Fibroblast of skin of scalp (primary cell): Measurements from ENCODE around the gene CPS1.

Experiments used
- DNase-seq: peaks from one replicate; pipeline ENCODE4 v3.0.0-alpha.2; 2013

CPS1 gene

DNA sequence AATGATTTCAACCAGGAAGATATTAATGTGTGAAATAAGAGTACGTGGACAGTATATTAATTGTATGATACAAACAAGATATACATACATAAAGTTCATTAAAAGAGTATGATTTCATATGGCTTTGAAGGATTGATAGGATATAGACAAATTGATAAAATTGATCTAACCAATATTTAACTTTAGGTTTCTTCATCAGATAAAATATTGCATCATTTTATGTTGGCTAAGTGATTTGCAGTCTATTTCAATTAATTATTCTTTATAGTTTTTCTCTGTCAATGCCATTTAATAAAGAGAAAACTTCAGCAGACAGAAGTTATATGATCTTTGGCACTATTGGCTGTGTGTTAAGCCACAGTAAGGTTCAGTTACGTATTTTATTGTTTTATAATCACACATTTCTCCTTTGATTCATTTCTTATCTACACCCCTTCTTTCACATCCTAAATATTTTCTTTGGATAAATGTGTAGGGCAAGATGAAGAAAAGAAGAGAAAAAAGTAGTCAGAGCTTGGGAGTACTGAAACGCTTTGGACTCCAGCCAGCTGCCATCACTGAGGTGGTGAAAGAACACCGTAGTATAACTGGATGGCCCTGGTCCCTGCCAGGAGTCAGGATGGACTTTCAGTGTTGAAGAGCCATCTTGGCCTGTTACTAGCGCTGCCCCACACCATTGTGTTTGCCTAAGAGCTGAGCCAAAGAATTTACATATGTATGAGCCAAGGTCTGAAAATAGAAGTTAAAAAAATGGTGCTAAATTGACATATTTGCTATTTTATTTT, 9.8 kb upstream of the CPS1 start:
- DNase-seq, result no peak

DNA sequence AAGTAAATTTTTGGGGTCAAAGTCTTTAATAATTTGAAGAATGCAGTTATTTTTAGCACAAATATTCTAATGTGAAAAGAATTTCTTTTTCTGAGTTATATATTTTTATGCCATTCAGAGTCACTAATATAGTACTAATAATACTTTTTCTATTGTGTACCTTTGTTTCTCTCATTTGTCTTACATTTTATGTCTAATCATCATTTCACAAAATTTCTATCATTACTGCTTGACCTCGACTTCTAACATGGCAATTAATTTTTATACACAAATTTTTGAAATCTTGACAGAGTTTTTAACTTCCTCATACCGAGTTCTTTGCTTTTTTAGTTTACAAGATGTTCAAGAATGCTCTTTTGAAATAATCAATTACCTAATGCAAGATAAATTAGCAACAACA, 8.4 kb upstream of the CPS1 start:
- no peak for DNase-seq

GRCh38 chr2:210548878-210549384, 7.5 kb upstream of the CPS1 start:
- no peak for DNase-seq

DNA sequence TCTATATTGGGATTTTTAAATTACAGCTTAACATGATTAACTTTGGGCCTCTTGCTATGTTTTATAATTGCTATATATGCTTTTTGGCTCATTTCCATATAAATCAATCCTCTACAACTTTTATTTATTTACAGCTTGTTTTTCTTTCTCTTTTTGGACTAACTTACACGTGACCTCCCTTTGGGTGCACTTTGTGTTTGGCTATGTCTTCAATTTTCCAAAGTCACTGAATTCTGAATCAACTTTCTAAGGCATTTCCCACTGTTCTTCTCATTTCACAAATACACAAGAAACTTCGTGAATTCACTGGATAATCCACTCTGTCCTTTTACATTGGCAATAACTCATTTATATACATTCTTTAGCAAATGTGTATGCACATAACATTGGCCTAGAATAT, 5.4 kb upstream of the CPS1 start:
- DNase-seq, result no peak

DNA sequence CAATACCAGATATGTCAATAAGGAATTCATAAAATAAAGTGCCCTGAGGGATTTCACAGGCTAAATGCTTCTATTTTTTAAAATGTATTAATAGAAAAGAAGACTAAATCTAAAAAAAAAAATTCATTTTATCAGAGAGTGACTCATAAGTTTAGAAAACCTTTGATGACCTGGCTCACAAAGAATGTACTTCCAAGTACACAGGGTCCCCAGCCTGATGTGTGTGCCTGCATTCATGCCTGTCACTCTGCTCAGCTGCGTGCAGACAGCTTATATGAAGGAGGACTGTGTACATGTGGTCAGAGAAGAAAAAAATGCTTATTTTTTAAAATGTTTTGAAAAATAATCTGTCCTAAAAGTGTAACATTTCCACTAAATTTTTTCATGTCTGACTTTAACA, 3.0 kb upstream of the CPS1 start:
- DNase-seq, result no peak

- no peak for DNase-seq
These were observed 844 bp upstream of the CPS1 start for GRCh38 chr2:210555555-210555954.

DNA sequence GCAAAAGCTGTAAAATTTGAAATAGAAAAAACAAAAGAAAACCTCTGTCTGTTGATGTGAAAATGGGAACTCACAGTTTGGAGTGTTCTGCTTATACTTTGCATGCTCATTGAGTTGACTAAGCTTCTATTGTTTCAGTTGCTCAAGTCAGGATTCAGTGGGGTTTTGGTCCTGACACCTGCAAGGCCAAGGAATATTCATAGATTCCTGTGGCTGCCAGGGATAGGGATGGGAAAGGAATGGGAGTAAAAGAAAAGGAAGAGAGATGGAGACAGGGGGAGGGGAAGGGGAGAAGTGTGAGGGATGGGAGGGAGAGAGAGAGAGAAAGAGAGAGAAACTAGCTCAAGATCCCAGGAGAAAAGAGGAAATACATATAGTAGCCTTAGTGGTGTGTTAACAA, 1.3 kb downstream of the CPS1 start:
- no peak for DNase-seq

- peak; percentile 14 for DNase-seq
These were observed 2.3 kb downstream of the CPS1 start for GRCh38 chr2:210558708-210559107.

DNA sequence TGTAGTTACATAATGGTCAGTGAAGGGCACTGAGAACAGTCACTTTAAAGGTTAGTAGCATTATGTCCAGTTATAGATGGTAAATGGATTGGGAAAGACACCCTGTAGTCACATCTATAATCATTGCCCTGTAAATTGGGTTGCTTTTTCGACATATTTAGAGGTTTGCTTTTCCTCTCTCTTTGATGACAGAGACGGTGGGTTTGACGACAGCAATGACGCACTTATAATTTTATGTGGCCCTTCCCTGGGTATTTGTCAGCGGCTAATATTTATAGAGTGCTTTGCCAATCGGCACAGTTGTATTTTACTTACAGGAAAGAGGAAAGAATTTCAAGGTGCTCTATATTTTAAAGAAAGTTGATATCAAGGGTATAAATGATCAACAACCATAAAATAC, 2.8 kb downstream of the CPS1 start:
- no peak for DNase-seq

DNA sequence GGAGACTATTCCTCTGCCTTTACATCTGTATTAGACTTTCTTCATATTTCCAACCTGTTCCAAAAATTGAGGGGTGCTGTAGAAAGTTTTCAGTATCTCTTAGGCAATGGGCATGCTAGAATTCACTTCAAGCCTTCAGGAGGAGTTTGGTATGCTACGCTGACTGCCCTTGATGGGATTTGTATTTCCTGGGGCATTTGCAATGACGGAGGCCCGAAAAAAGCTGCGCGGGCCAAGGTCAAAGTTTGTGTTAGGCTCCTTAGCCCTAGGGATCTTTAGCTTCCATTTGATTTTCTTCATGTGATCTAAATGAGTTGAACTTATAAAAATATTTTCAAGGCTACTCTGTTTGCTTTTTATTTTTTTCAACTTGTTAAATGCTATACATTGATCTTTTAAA, 5.1 kb downstream of the CPS1 start:
- DNase-seq, result no peak

DNA sequence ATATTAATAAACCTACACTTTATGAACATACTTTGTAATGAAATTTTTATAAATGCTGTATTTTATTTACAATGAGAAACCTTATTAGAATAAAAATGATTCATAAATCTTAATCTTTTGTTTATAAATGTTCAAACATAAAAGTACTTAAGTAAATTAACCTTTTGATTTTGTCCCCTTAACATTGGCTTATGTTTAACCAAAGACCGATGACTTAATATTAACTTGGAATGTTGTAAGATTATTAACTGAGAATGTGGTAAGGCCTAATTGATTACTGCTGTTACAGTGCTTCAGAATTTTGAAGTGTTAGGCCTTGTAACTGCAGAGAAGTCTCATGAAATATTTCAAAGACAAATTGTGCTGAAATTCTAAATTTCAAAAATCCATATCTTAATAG, 5.7 kb downstream of the CPS1 start:
- DNase-seq, result no peak

- no peak for DNase-seq
These were observed 6.2 kb downstream of the CPS1 start for GRCh38 chr2:210562502-210563080.

DNA sequence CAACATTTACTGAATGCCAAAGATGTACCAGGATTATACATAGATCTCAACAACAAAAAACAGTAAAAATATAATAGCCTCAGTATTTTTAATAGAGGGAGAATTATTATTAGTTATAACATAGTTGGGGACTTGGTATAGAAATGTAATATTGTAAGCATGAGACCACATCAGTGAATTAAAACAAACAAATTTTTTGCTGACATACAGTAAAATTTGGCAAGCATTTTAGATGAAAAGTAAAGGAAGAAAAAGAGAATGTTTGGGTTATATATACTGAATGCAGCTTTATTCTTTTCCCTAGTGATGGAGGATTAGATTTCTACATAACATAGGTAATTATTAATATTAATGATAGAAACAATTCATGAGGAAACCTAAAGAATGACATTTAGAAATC, 10.9 kb downstream of the CPS1 start:
- DNase-seq, result no peak

DNA sequence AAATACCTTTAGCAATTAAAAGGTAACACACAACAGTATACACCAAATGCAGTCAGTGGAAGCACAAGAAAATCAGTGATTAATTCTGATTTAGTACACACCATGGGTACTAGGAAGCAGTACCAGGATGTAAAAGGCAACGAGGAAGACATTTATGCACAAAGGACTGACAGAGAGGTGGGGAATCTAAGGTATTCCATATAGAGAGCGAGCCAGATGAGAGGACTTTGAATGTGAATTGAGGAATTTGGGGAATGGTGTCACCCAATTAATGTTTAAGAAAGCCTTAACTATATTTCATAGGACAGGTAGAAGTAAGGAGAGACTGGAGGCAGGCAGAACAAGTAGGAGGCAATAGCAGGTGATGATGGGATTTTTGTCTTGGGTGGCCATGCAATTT, 11.7 kb downstream of the CPS1 start:
- DNase-seq, result no peak

GRCh38 chr2:210577263-210578071, 21.1 kb downstream of the CPS1 start:
- DNase-seq, result peak; percentile 55

- no peak for DNase-seq
These were observed 28.4 kb downstream of the CPS1 start for GRCh38 chr2:210584834-210585233.

DNA sequence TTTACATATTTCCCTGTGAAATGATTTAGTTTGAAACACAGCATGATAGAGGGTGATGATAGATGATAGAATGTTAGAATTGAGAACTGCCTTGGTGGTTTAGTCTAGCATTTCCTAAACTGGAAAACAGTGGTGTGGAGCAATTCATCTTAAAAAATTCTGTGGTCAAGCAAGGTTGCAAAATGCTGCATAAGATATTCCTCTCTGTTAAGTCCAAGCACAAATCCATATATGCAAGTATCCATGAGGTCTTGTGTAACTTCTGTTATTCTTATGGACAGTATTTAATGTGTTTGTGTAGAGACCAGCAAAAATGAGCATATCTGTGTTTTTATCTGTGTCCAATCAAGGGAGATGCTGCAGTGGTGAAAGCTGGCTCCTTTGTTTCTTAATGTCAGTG, 30.0 kb downstream of the CPS1 start:
- DNase-seq, result peak; percentile 5

GRCh38 chr2:210591663-210592062, 35.3 kb downstream of the CPS1 start:
- DNase-seq, result no peak

GRCh38 chr2:210592726-210593125, 36.3 kb downstream of the CPS1 start:
- no peak for DNase-seq

GRCh38 chr2:210593166-210593565, 36.8 kb downstream of the CPS1 start:
- DNase-seq, result peak; percentile 12

- DNase-seq, result no peak
These were observed 41.8 kb downstream of the CPS1 start for GRCh38 chr2:210598219-210598618.

DNA sequence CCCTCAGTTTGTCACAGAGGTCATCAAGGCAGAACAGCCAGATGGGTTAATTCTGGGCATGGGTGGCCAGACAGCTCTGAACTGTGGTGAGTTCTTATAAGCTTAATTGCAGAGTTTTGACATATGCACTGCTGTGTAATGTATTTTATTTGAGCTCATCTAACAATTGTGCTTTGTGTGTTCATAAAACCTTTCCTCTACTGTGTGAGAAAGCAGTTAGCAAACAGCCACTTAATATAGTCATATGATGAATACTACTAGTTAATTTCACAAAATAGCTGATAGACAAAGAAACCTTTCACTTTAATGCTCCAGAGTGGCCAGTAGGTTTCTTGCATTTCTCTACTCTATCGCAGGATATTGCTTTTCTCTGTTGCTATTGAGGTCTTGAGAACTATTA, 43.1 kb downstream of the CPS1 start:
- DNase-seq, result no peak

- DNase-seq, result no peak
These were observed 48.3 kb downstream of the CPS1 start for GRCh38 chr2:210604666-210605065.

- DNase-seq, result no peak
These were observed 49.6 kb downstream of the CPS1 start for GRCh38 chr2:210606001-210606400.
